K562 (cell line): ENCODE measurements around the gene PLA2G12B. TPM values are rescaled to one million over a fixed set of nuclear protein-coding genes. Genes with fewer than 3 reads are reported as not detected.
"Not testable (repeated sequence)": the region's sequence is repeated elsewhere in the genome, so short reads cannot be mapped to it uniquely, and the experiment has no call there.

ENCODE experiments used
- ARID1B ChIP-seq: fragments of 450-650 bp; IDR thresholded peaks from 2 replicates; pipeline ENCODE4 v1.6.1; 2016; ENCODE audit warnings: antibody characterized with exemption, mild to moderate bottlenecking, inconsistent platforms
- ATF1 ChIP-seq, 2 experiments: fragments of 450-650 bp in 1 of 2; IDR thresholded peaks; 2 replicates each; pipeline ENCODE4 v1.6.1; 2016; ENCODE audit warnings: missing compliant biosample characterization in 1 of 2, missing genetic modification characterization in 1 of 2
- CBFA2T2 ChIP-seq: fragments of 450-650 bp; conservative IDR thresholded peaks from 2 replicates; pipeline ENCODE4 v1.6.1; 2017; ENCODE audit warnings: mild to moderate bottlenecking
- ESRRA ChIP-seq: fragments of 450-650 bp; IDR thresholded peaks from 2 replicates; pipeline ENCODE4 v1.6.1; 2014; ENCODE audit warnings: low read depth, mild to moderate bottlenecking, moderate library complexity, borderline replicate concordance
- FOSL1 ChIP-seq: fragments of 200-800 bp; sonication (Bioruptor generic); conservative IDR thresholded peaks from 2 replicates; pipeline ENCODE4 v1.6.1; 2016; ENCODE audit warnings: missing genetic modification characterization, missing compliant biosample characterization
- FOXM1 ChIP-seq, 2 experiments: fragments of 450-650 bp in 1 of 2; sonication (generic) in 1 of 2; formaldehyde crosslinking in 1 of 2; IDR thresholded peaks; 2 replicates each; pipeline versions ENCODE4 v1.6.1 to v1.9.0; 2017 to 2022; ENCODE audit warnings: low read depth in 2 of 2, mild to moderate bottlenecking in 2 of 2, missing genetic modification reagents in 1 of 2, moderate library complexity in 1 of 2
- GATA2 ChIP-seq: sonication (generic); formaldehyde crosslinking; IDR thresholded peaks from 2 replicates; pipeline ENCODE4 v1.4.0; 2020; ENCODE audit warnings: mild to moderate bottlenecking, missing genetic modification reagents
- HDAC2 ChIP-seq: fragments of 450-650 bp; IDR thresholded peaks from 2 replicates; pipeline ENCODE4 v1.6.1; 2016; ENCODE audit warnings: mild to moderate bottlenecking
- HDAC3 ChIP-seq: fragments of 450-650 bp; IDR thresholded peaks from 2 replicates; pipeline ENCODE4 v1.6.1; 2018; ENCODE audit warnings: borderline replicate concordance, mild to moderate bottlenecking, moderate library complexity; ENCODE audit not compliant: partially characterized antibody
- KDM1A ChIP-seq, 2 experiments: fragments of 450-650 bp; IDR thresholded peaks; 2 replicates each; pipeline ENCODE4 v1.6.1; 2016; ENCODE audit warnings: mild to moderate bottlenecking in 2 of 2
- KLF16 ChIP-seq: IDR thresholded peaks from 2 replicates; pipeline ENCODE4 v1.6.1; 2016; ENCODE audit warnings: antibody characterized with exemption
- MBD2 ChIP-seq: sonication (generic); IDR thresholded peaks from 2 replicates; pipeline ENCODE4 v1.6.1; 2016; ENCODE audit warnings: low read depth, borderline replicate concordance
- MTA2 ChIP-seq: fragments of 450-650 bp; IDR thresholded peaks from 2 replicates; pipeline ENCODE4 v1.6.1; 2016; ENCODE audit warnings: low read depth
- NBN ChIP-seq: fragments of 450-650 bp; IDR thresholded peaks from 2 replicates; pipeline ENCODE4 v1.6.1; 2016; ENCODE audit warnings: low read depth, mild to moderate bottlenecking
- NFIC ChIP-seq: fragments of 450-650 bp; IDR thresholded peaks from 2 replicates; pipeline ENCODE4 v1.6.1; 2017; ENCODE audit warnings: mild to moderate bottlenecking, inconsistent platforms
- NONO ChIP-seq, 2 experiments: fragments of 200-400 bp in 1 of 2; fragments of 450-650 bp in 1 of 2; formaldehyde crosslinking in 1 of 2; IDR thresholded peaks; 2 replicates each; pipeline ENCODE4 v1.6.1; 2017; ENCODE audit warnings: low read depth in 2 of 2, mild to moderate bottlenecking in 2 of 2, moderate library complexity in 2 of 2, low read length in 1 of 2
- NR2C1 ChIP-seq, 2 experiments: fragments of 450-650 bp; IDR thresholded peaks; 2 replicates each; pipeline ENCODE4 v1.6.1; 2017; ENCODE audit warnings: mild to moderate bottlenecking in 2 of 2, antibody characterized with exemption in 1 of 2, inconsistent platforms in 1 of 2, missing compliant biosample characterization in 1 of 2, missing genetic modification characterization in 1 of 2
- NR2C2 ChIP-seq, 2 experiments: fragments of 200-800 bp in 1 of 2; sonication (Bioruptor generic) in 1 of 2; sonication (generic) in 1 of 2; formaldehyde crosslinking in 1 of 2; IDR thresholded peaks; 2 replicates each; pipeline versions ENCODE4 v1.6.1 to v1.8.0; 2016 to 2022; ENCODE audit warnings: mild to moderate bottlenecking in 1 of 2, missing compliant biosample characterization in 1 of 2, missing genetic modification characterization in 1 of 2, missing genetic modification reagents in 1 of 2
- RAD51 ChIP-seq: fragments of 450-650 bp; IDR thresholded peaks from 2 replicates; pipeline ENCODE4 v1.7.1; 2016; ENCODE audit warnings: low read depth, mild to moderate bottlenecking, borderline replicate concordance
- TAL1 ChIP-seq: fragments of 450-650 bp; IDR thresholded peaks from 2 replicates; pipeline ENCODE4 v1.6.1; 2016; ENCODE audit warnings: mild to moderate bottlenecking
- TCF3 ChIP-seq: sonication (generic); formaldehyde crosslinking; IDR thresholded peaks from 2 replicates; pipeline ENCODE4 v1.4.0; 2020; ENCODE audit warnings: mild to moderate bottlenecking, missing genetic modification reagents
- TEAD4 ChIP-seq, 2 experiments: sonication (generic) in 1 of 2; formaldehyde crosslinking in 1 of 2; IDR thresholded peaks; 2 replicates each; pipeline versions ENCODE4 v1.6.1 to v1.8.0; 2012 to 2022; ENCODE audit warnings: borderline replicate concordance in 1 of 2, inconsistent platforms in 1 of 2, low read length in 1 of 2, mild to moderate bottlenecking in 1 of 2, missing genetic modification reagents in 1 of 2
- ZBTB7A ChIP-seq: IDR thresholded peaks from 2 replicates; pipeline ENCODE4 v1.6.1; 2011; ENCODE audit warnings: low read depth, mild to moderate bottlenecking, low read length, moderate library complexity, borderline replicate concordance; ENCODE audit not compliant: control insufficient read depth
- ZNF583 ChIP-seq: fragments of 250-450 bp; sonication (Bioruptor Pico); IDR thresholded peaks from 2 replicates; pipeline ENCODE4 v1.4.0; 2020
- polyA plus RNA-seq, 8 experiments: library from polyadenylated mRNA; depleted of rRNA in 4 of 8; stranded (reverse) in 5 of 8; unstranded in 3 of 8; fragments of >200 nt; fragmentation: Nextera tagmentation in 2 of 8; fragmentation: Illumina TruSeq in 1 of 8; extraction: Ambion mirVana in 2 of 8; extraction: Trizol in 1 of 8; gene quantifications; 2 replicates each; pipeline versions ENCODE4 v1.2.1 to v1.2.3, GENCODE V29; 2011 to 2014; ENCODE audit warnings: inconsistent platforms in 1 of 8, missing spikeins in 1 of 8
- total RNA-seq, 7 experiments: library from RNA; depleted of rRNA in 6 of 7; stranded (reverse); fragments of >200 nt in 6 of 7; fragmentation: Illumina TruSeq in 2 of 7; extraction: Trizol in 2 of 7; gene quantifications; 2 replicates each; pipeline versions ENCODE4 v1.2.1 to v1.2.3, GENCODE V29; 2011 to 2021; ENCODE audit warnings: low replicate concordance in 1 of 7
- TF ChIP-seq, protein P1 (sequence below): fragments of 450-650 bp; IDR thresholded peaks from 2 replicates; pipeline ENCODE4 v1.6.1; 2018; ENCODE audit warnings: mild to moderate bottlenecking, low read depth; ENCODE audit not compliant: partially characterized antibody
- TF ChIP-seq, protein P2 (sequence below): fragments of 450-650 bp; IDR thresholded peaks from 2 replicates; pipeline ENCODE4 v1.6.1; 2016; ENCODE audit warnings: low read depth, mild to moderate bottlenecking, moderate library complexity

Gene PLA2G12B
- total and polyA plus RNA-seq, 9 of the 15 experiments (the other 6 are each of a cell fraction or from before 2014, with no cell fraction given): not detected

DNA sequence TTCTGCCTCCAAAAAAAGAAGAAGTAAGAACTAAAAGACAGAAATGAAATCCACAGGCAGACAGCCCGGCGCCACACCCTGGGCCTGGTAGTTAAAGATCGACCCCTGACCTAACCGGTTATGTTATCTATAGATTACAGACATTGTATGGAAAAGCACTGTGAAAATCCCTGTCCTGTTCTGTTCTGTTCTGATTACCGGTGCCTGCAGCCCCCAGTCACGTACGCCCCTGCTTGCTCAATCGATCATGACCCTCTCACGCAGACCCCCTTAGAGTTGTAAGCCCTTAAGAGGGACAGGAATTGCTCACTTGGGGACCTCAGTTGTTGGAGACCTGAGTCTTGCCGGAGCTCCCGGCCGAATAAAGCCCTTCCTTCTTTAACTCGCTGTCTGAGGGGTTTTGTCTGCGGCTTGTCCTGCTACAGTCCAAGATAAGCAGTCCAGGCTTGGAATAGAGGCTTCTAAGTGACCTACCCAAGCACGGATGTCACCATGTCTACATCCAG is 50.6 kb downstream of the PLA2G12B start (continued):
- TF ChIP-seq ZBTB7A (peak; percentile 31; the same call in 1 of the 2 replicates), NR2C1 (IDR thresholded peaks at IDR 0.05) (peak; percentile 90), NR2C1 (tag; IDR thresholded peaks at IDR 0.05) (peak; percentile 91), KDM1A (IDR thresholded peaks at IDR 0.05) (peak; percentile 90 to 92), MBD2 (peak; percentile 15; the same call in 1 of the 2 replicates), FOXM1 (IDR thresholded peaks at IDR 0.05; ENCODE audit: low read depth) (peak; percentile 41; the same call in 1 of the 2 replicates), TCF3 (peak; percentile 79), MTA2 (peak; percentile 80), ESRRA (peak; percentile 57; the same call in 1 of the 2 replicates), HDAC2 (peak; percentile 95), TEAD4 (IDR thresholded peaks at IDR 0.05; ENCODE audit: low read length) (peak; percentile 63; the same call in 1 of the 2 replicates), RAD51 (peak; percentile 8; the same call in 1 of the 2 replicates), KLF16 (peak; percentile 44; the same call in 1 of the 2 replicates), ZNF583 (CRISPR knock-in tag) (peak; percentile 57; the same call in 1 of the 2 replicates), NR2C2 (CRISPR knock-in tag; IDR thresholded peaks at IDR 0.05) (peak; percentile 73; the same call in 1 of the 2 replicates), NR2C2 (tag; IDR thresholded peaks at IDR 0.05) (peak; percentile 59; the same call in 1 of the 2 replicates), NONO (IDR thresholded peaks at IDR 0.05; ENCODE audit: low read depth in 2 of 2, low read length in 1 of 2) (peak in 1 of 2 experiments; percentile 40; a peak in 1 of 4 replicates), ATF1 (tag; IDR thresholded peaks at IDR 0.05) (0 out of 2 replicates have a peak, but pooled peaks have one; percentile 20), FOSL1 (tag) (peak; percentile 56; the same call in 1 of the 2 replicates), GATA2 (peak; percentile 78), NFIC (peak; percentile 44), HDAC3 (peak; percentile 11), CBFA2T2 (peak; percentile 86), TAL1 (peak; percentile 92), ARID1B (peak; percentile 93), NBN (peak; percentile 43; the same call in 1 of the 2 replicates)
- TF ChIP-seq FOXM1 (CRISPR knock-in tag; IDR thresholded peaks at IDR 0.05; ENCODE audit: low read depth); TEAD4 (CRISPR knock-in tag; IDR thresholded peaks at IDR 0.05; ENCODE audit: borderline replicate concordance); ATF1 (CRISPR knock-in tag; IDR thresholded peaks at IDR 0.05): not testable (repeated sequence)
- TF ChIP-seq, protein P1, sequence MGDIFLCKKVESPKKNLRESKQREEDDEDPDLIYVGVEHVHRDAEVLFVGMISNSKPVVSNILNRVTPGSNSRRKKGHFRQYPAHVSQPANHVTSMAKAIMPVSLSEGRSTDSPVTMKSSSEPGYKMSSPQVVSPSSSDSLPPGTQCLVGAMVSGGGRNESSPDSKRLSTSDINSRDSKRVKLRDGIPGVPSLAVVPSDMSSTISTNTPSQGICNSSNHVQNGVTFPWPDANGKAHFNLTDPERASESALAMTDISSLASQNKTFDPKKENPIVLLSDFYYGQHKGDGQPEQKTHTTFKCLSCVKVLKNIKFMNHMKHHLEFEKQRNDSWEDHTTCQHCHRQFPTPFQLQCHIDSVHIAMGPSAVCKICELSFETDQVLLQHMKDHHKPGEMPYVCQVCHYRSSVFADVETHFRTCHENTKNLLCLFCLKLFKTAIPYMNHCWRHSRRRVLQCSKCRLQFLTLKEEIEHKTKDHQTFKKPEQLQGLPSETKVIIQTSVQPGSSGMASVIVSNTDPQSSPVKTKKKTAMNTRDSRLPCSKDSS: peak; percentile 59
- TF ChIP-seq, protein P2, sequence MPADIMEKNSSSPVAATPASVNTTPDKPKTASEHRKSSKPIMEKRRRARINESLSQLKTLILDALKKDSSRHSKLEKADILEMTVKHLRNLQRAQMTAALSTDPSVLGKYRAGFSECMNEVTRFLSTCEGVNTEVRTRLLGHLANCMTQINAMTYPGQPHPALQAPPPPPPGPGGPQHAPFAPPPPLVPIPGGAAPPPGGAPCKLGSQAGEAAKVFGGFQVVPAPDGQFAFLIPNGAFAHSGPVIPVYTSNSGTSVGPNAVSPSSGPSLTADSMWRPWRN: peak; percentile 60; the same call in 1 of the 2 replicates
